ENCODE results near the gene GALNT3. TPM values are rescaled to one million over a fixed set of nuclear protein-coding genes. Genes with fewer than 3 reads are reported as not detected.

GALNT3 gene
- total RNA-seq, 1 experiment from 2014 or later = 18.5 TPM

- no peak overlapping the region for H3K4me3 Mint-ChIP-seq
- Histone ChIP-seq H3K9me3 (ENCODE audit: control insufficient read depth, low read depth, low read length) (no peaks in the 10 kb centered on the region), H2BK20ac (ENCODE audit: low read depth, low read length, poor library complexity, severe bottlenecking) (no peak overlapping the region), H4K91ac (ENCODE audit: insufficient read length, low read depth, low read length) (no peak overlapping the region), H3K79me2 (ENCODE audit: insufficient read depth, low read length) (no peaks in the 10 kb centered on the region), H3T11ph (ENCODE audit: low read length) (no peak overlapping the region), H2BK12ac (ENCODE audit: insufficient read length, low read depth, low read length) (no peak overlapping the region), H3K14ac (ENCODE audit: insufficient read depth, low read length) (no peak overlapping the region), H3K4me2 (ENCODE audit: insufficient read depth, insufficient read length, low read length) (no peak overlapping the region), H3K23ac (ENCODE audit: insufficient read length, low read depth, low read length) (no peak overlapping the region), H3K23me2 (ENCODE audit: insufficient read length, low read depth, low read length, poor library complexity, severe bottlenecking) (no peaks in the 10 kb centered on the region), H3K18ac (ENCODE audit: insufficient read length, low read depth, low read length) (no peak overlapping the region), H3K79me1 (ENCODE audit: insufficient read depth, low read depth, low read length, poor library complexity, severe bottlenecking) (no peaks in the 10 kb centered on the region), H4K8ac (replicated peaks; ENCODE audit: insufficient read length, low read depth, low read length) (no peak overlapping the region), H4K20me1 (ENCODE audit: control insufficient read depth, insufficient read depth, insufficient read length) (no peaks in the 10 kb centered on the region), H3K27me3 (ENCODE audit: insufficient read depth, low read length) (no peaks in the 10 kb centered on the region), H3K27ac (ENCODE audit: insufficient read length, low read depth, low read length) (no peak overlapping the region), H3K9ac (ENCODE audit: extremely low read depth, insufficient read length, low read length) (no peak overlapping the region), H3K4me1 (ENCODE audit: insufficient read depth, low read length) (peaks cover 3% of the 10 kb centered on the region; the same call in 1 of the 2 replicates), H2AK5ac (ENCODE audit: insufficient read length, low read length) (no peak overlapping the region), H4K5ac (ENCODE audit: insufficient read length, low read depth, low read length) (no peak overlapping the region), H2BK120ac (ENCODE audit: low read depth, low read length, poor library complexity, severe bottlenecking) (no peak overlapping the region), H2BK15ac (ENCODE audit: low read depth, low read length) (no peak overlapping the region), H2BK5ac (ENCODE audit: insufficient read length, low read length) (no peak overlapping the region), H3K4ac (ENCODE audit: low read depth, low read length) (no peak overlapping the region), H3K56ac (ENCODE audit: insufficient read length, low read depth, low read length) (no peak overlapping the region), H2AFZ (ENCODE audit: low read length) (no peak overlapping the region)
- peaks cover 49 to 54% of the 10 kb centered on the region in 2 experiments for H3K4me1 Mint-ChIP-seq
- H3K27me3 Mint-ChIP-seq (ENCODE audit: low read depth) = no peaks in the 10 kb centered on the region
- TF ChIP-seq CTCF (conservative IDR thresholded peaks at IDR 0.05) = no peak
- peaks cover 0 to 13% (median 4%) of the 10 kb centered on the region in 3 experiments; a peak in 4 of 7 replicates for H3K36me3 Mint-ChIP-seq (ENCODE audit: insufficient read depth in 1 of 3, low read depth in 3 of 3)
- peak overlapping the region in 1 of 3 experiments; percentile 97; a peak in 3 of 7 replicates for H3K27ac Mint-ChIP-seq
- WGBS (ENCODE audit: extremely low coverage, insufficient read length, low lambda C conversion rate) = no CpG with 5 or more reads among the region's 1 CpG
- DNase-seq = no peak
- peaks cover 2 to 3% of the 10 kb centered on the region in 2 experiments; a peak in 2 of 5 replicates for H3K9me3 Mint-ChIP-seq
Measured at GRCh38 chr2:165843351-165843750, 49.3 kb upstream of the GALNT3 start.

All from H9 (cell line).